Subcutaneous adipose tissue (tissue), 4 donors: ENCODE measurements around the gene KIF18B. TPM values are rescaled to one million over a fixed set of nuclear protein-coding genes. Genes with fewer than 3 reads are reported as not detected.

Source experiments
- total RNA-seq, 4 donors: library from RNA; depleted of rRNA; stranded (reverse); fragments of >200 nt; gene quantifications; one replicate each; pipeline ENCODE4 v1.1.0, GENCODE V29; 2016
- TF ChIP-seq, protein P1 (sequence below): fragments of 450-650 bp; IDR thresholded peaks from one replicate; pipeline ENCODE4 v1.5.1; 2016; ENCODE audit warnings: low read depth, mild to moderate bottlenecking, control low read depth, antibody characterized with exemption, moderate library complexity

KIF18B gene
- total RNA-seq, 4 donors from 2014 or later = 0.66 to 1.4 TPM; not detected in 2

DNA sequence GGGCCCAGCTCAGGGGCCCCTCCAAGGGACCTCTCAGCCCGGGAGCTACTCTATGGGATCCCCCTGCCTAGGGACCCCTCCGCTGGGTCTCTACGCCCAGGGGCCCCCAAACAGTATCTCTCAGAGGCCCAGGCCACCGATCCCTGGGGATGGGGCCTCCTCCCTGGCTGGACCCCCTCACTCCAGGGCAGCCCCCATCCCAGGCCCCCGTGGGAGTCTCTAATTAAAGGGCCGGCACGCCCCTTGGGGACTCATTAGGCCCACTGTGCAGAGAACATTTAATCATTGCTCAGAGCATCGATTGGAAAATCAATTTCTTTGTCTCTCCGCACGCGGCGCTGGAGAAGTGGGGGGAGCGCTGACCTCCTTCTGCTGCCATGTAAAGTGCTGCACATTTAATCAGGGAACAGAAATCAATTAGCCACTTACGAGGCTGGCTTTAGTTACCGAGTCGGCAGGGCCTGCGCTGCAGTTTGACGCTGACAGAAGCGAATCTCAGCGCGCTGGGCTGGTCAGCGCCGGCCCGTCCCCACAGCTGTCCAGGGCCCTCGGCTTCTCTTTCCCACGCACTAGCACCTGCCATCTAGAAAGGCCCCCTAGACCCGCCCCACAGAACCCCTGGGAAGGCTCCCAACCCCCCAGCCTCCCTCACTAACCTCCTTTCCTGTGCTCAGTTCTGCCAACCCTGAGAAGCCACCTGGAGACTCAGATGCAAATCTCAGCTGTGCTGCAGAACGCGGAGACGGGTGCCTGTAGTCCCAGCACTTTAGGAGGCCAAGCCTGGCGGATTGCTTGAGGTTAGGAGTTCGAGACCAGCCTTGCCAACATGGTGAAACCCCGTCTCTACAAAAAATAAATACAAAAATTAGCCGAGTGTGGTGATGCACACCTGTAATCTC, 40.7 kb upstream of the KIF18B start:
- TF ChIP-seq, protein P1, sequence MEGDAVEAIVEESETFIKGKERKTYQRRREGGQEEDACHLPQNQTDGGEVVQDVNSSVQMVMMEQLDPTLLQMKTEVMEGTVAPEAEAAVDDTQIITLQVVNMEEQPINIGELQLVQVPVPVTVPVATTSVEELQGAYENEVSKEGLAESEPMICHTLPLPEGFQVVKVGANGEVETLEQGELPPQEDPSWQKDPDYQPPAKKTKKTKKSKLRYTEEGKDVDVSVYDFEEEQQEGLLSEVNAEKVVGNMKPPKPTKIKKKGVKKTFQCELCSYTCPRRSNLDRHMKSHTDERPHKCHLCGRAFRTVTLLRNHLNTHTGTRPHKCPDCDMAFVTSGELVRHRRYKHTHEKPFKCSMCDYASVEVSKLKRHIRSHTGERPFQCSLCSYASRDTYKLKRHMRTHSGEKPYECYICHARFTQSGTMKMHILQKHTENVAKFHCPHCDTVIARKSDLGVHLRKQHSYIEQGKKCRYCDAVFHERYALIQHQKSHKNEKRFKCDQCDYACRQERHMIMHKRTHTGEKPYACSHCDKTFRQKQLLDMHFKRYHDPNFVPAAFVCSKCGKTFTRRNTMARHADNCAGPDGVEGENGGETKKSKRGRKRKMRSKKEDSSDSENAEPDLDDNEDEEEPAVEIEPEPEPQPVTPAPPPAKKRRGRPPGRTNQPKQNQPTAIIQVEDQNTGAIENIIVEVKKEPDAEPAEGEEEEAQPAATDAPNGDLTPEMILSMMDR = no peak

DNA sequence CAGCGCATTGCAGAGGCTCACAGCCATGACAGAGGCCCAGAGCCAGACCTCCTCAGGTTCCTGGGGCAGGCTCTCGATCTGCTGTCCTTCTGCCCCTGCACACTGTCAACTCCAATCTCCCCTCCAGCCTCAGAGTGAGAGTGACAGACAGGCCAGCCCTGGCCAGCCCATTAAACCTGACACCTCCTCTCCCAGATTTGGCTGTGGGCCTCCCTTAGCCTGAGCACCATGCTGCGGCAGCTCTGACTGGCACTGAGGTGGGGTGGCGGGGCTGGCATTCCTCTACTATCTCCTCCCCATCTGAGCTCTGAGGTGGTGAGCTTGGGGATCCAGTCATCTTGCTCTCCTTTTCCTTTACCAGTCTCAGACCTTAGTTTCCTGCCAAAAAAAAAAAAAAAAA, 36.0 kb upstream of the KIF18B start:
- TF ChIP-seq, protein P1 = no peak

DNA sequence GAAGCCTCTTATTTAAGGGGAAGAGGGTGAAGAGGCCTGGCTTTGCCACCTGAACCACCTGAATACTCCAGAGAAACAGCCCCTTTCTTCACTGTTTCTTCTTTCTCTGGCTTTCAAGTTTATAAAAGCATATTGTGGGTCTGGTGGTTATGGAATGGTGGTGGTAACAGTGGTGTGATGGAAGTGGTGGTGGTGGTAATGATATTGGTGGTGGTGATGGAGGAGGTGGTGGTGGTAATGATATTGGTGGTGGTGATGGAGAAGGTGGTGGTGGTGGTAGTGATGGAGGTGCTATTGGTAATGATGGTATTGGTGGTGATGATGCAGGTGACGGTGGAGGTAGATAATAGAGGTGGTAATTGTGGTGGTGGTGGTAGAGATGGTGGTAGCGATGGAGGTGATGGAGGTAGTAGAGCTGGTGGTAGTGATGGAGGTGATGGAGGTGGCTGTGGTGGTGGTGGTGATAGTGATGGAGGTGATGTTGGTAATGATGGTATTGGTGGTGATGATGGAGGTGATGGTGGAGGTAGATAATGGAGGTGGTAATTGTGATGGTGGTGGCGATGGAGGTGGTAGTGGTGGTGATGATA, 34.6 kb upstream of the KIF18B start:
- TF ChIP-seq, protein P1 = no peak

DNA sequence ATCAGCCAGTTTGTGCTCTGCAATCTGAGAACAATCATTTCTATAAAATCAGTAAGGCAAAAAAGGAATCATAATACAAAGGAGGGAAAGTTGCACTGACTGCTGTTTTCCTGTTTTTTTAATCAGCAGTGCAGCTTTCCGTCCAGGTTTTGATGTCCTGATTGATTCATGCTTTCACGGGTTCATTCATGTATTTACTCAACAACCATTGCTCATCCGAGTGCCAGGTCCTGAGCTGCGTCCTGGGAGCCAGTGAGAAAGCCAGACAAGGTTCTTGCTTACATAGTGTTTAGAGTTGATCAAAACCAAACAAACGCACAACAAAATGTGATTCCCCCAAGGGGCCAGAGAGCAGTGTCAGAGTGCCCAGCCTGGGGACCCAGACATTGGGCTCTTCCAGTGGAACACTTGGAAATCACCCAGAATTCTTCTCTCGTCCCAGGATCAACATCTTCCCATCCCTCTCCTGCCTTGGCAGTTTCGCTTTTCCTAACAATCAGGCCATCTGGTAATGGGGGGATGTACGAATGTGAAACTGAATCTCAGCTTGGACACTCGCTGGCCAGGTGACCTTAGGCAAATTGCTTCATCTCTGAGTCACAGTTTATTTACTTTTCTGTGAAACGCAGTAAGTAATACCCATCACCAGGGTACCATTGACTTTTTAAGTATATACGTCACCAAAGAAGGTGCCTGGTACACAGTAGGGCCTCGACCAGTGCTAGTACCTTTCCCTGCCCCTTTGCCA, 33.8 kb upstream of the KIF18B start:
- TF ChIP-seq, protein P1 = no peak

DNA sequence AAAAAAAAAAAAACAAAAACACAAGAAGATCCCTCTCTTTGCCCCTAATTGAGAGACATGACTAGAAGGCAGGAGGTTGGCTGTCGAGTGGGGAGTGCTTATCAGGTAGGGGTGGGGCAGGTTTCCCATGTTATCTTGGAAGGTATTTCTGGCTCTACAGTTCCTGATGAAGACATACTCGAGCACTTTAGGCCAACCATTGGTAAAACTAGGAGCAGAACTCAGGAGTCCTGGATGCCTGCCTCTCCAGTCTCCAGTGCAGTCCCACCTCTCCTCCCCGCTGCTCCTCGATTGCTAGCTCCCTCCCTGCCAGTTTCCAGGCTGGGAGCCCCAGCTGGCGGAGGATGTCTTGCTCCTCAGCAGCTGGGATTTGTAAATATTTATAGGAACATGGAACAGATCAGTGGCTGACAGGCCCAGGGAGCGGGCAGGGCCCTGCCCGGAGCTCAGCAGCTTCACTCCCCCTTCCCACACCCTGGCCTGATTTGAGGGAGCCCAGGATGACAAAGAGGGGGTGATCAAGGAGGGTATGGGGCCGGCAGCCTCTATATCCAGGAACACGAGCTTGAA, 31.9 kb upstream of the KIF18B start:
- TF ChIP-seq, protein P1 = no peak

DNA sequence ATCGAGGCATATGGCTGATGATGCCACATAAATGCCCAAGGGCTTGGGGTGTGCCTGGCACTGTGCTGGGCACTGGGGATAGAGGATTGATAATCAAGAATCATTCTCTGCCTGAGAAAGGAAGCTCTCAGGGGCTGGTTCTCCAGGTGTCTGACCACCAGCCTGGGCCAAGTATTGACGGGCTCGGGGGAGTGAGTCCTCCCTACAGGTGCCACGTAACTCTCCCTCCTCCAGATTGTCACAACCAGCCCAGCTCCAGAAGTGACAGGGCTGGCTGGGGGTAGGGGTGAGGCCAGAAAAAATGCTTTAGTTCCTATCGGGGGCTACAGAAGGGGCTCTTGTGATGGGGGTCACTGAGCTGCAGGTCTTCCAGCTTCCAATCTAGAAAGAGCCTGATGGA, 31.2 kb upstream of the KIF18B start:
- TF ChIP-seq, protein P1 = no peak
